GM21360 (cell line): ENCODE measurements around the gene PLEKHA5.
"Not testable (repeated sequence)": the region's sequence is repeated elsewhere in the genome, so short reads cannot be mapped to it uniquely, and the experiment has no call there.

Experiments
- ATAC-seq: cut with Tn5 transposase; IDR thresholded peaks from one replicate; pipeline ENCODE4 v1.9.1; 2021; ENCODE audit warnings: mild to moderate bottlenecking, moderate library complexity; ENCODE audit not compliant: unreplicated experiment

PLEKHA5 gene

GRCh38 chr12:19229021-19229420, 99.5 kb downstream of the PLEKHA5 start:
- not testable (repeated sequence) for ATAC-seq

GRCh38 chr12:19230299-19230866, 100.8 kb downstream of the PLEKHA5 start:
- no peak for ATAC-seq

GRCh38 chr12:19230896-19231295, 101.4 kb downstream of the PLEKHA5 start:
- ATAC-seq: no peak

GRCh38 chr12:19234171-19234704, 104.7 kb downstream of the PLEKHA5 start:
- no peak for ATAC-seq

GRCh38 chr12:19234981-19235871, 105.7 kb downstream of the PLEKHA5 start:
- no peak for ATAC-seq

GRCh38 chr12:19236656-19237055, 107.1 kb downstream of the PLEKHA5 start:
- no peak for ATAC-seq

- ATAC-seq: no peak
These were observed 109.0 kb downstream of the PLEKHA5 start for GRCh38 chr12:19238540-19238939.

GRCh38 chr12:19239102-19239501, 109.6 kb downstream of the PLEKHA5 start:
- ATAC-seq: no peak

GRCh38 chr12:19239616-19240234, 110.2 kb downstream of the PLEKHA5 start:
- ATAC-seq: no peak

- ATAC-seq: no peak
These were observed 113.0 kb downstream of the PLEKHA5 start for GRCh38 chr12:19242581-19242980.

- no peak for ATAC-seq
These were observed 114.0 kb downstream of the PLEKHA5 start for GRCh38 chr12:19243551-19243950.

GRCh38 chr12:19244312-19244711, 114.8 kb downstream of the PLEKHA5 start:
- no peak for ATAC-seq

- no peak for ATAC-seq
These were observed 115.6 kb downstream of the PLEKHA5 start for GRCh38 chr12:19245106-19245505.

GRCh38 chr12:19245666-19246065, 116.1 kb downstream of the PLEKHA5 start:
- ATAC-seq: no peak

GRCh38 chr12:19246933-19247332, 117.4 kb downstream of the PLEKHA5 start:
- ATAC-seq: no peak

GRCh38 chr12:19248929-19249602, 119.5 kb downstream of the PLEKHA5 start:
- no peak for ATAC-seq

GRCh38 chr12:19251481-19252132, 122.1 kb downstream of the PLEKHA5 start:
- ATAC-seq: no peak

GRCh38 chr12:19260135-19260534, 130.6 kb downstream of the PLEKHA5 start:
- ATAC-seq: no peak

- no peak for ATAC-seq
These were observed 132.2 kb downstream of the PLEKHA5 start for GRCh38 chr12:19261773-19262172.

GRCh38 chr12:19263672-19264071, 134.1 kb downstream of the PLEKHA5 start:
- no peak for ATAC-seq
